HepG2 (cell line): ENCODE results near the gene FAM222A.

Source experiments
- CTCF ChIP-seq: sonication (generic); formaldehyde crosslinking; IDR thresholded peaks from 2 replicates; pipeline ENCODE4 v1.5.0; 2020; ENCODE audit warnings: mild to moderate bottlenecking, missing genetic modification reagents, moderate library complexity
- GTF2F1 ChIP-seq: fragments of 150-350 bp; IDR thresholded peaks from 2 replicates; pipeline ENCODE4 v1.6.1; 2014; ENCODE audit warnings: low read length
- JARID2 ChIP-seq: sonication (generic); formaldehyde crosslinking; IDR thresholded peaks from 2 replicates; pipeline ENCODE4 v1.8.1; 2023; ENCODE audit warnings: missing genetic modification reagents, inconsistent platforms; ENCODE audit not compliant: insufficient replicate concordance
- JUN ChIP-seq: sonication (generic); formaldehyde crosslinking; IDR thresholded peaks from 2 replicates; pipeline ENCODE4 v1.4.0; 2020; ENCODE audit warnings: mild to moderate bottlenecking, missing genetic modification reagents
- PHF5A ChIP-seq: IDR thresholded peaks from one replicate; pipeline ENCODE4 v1.6.1; 2018; ENCODE audit warnings: low read depth, missing genetic modification reagents; ENCODE audit not compliant: unreplicated experiment
- RARA ChIP-seq: IDR thresholded peaks from 2 replicates; pipeline ENCODE4 v1.6.1; 2016; ENCODE audit warnings: missing genetic modification reagents, missing compliant biosample characterization
- SP1 ChIP-seq, 2 experiments: fragments of 450-650 bp in 1 of 2; sonication (generic) in 1 of 2; formaldehyde crosslinking in 1 of 2; IDR thresholded peaks; 2 replicates each; pipeline versions ENCODE4 v1.4.0 to v1.6.1; 2016 to 2020; ENCODE audit warnings: missing genetic modification reagents in 1 of 2
- ZFX ChIP-seq: sonication (generic); formaldehyde crosslinking; IDR thresholded peaks from 2 replicates; pipeline ENCODE4 v1.4.0; 2020; ENCODE audit warnings: mild to moderate bottlenecking, low read depth, missing genetic modification reagents, moderate library complexity
- ZNF879 ChIP-seq: sonication (generic); formaldehyde crosslinking; IDR thresholded peaks from 2 replicates; pipeline ENCODE4 v1.8.1; 2023; ENCODE audit warnings: missing genetic modification reagents

GRCh38 chr12:109734219-109735000 is 20.8 kb downstream of the FAM222A start:
- TF ChIP-seq ZNF879 = no peak
- no peak for TF ChIP-seq GTF2F1
- no peak for TF ChIP-seq PHF5A (CRISPR knock-in tag)
- no peak for TF ChIP-seq CTCF (CRISPR knock-in tag)
- no peak for TF ChIP-seq JUN (CRISPR knock-in tag)
- TF ChIP-seq SP1 (IDR thresholded peaks at IDR 0.05) = no peak
- TF ChIP-seq SP1 (CRISPR knock-in tag; IDR thresholded peaks at IDR 0.05) = no peak
- no peak for TF ChIP-seq JARID2 (CRISPR knock-in tag)
- TF ChIP-seq ZFX (CRISPR knock-in tag) = no peak
- no peak for TF ChIP-seq RARA (CRISPR knock-in tag)
